SH-SY5Y (cell line): ENCODE data around the gene TTLL7.

Source experiments
- GATA2 ChIP-seq: IDR thresholded peaks from 2 replicates; pipeline ENCODE4 v1.6.1; 2011; ENCODE audit warnings: mild to moderate bottlenecking, low read depth, low read length
- GATA3 ChIP-seq: IDR thresholded peaks from 2 replicates; pipeline ENCODE4 v1.6.1; 2011; ENCODE audit warnings: low read depth, mild to moderate bottlenecking, low read length, moderate library complexity

GRCh38 chr1:83967336-83967735, 31.6 kb downstream of the TTLL7 start:
- TF ChIP-seq GATA2 (no peak), GATA3 (no peak)
